GM19328 (cell line): Measurements from ENCODE around the gene NPC1.
"Not testable (repeated sequence)": the region's sequence is repeated elsewhere in the genome, so short reads cannot be mapped to it uniquely, and the experiment has no call there.

ENCODE experiments used
- ATAC-seq: cut with Tn5 transposase; IDR thresholded peaks from one replicate; pipeline ENCODE4 v1.9.1; 2021; ENCODE audit warnings: mild to moderate bottlenecking, moderate library complexity; ENCODE audit not compliant: unreplicated experiment

NPC1 gene

GRCh38 chr18:23528580-23529472, 57.5 kb downstream of the NPC1 start:
- no peak for ATAC-seq

GRCh38 chr18:23526501-23527063, 59.7 kb downstream of the NPC1 start:
- no peak for ATAC-seq

GRCh38 chr18:23524213-23524707, 62.0 kb downstream of the NPC1 start:
- ATAC-seq: no peak

GRCh38 chr18:23523429-23524212, 62.7 kb downstream of the NPC1 start:
- no peak for ATAC-seq

GRCh38 chr18:23521907-23522306, 64.4 kb downstream of the NPC1 start:
- no peak for ATAC-seq

GRCh38 chr18:23521271-23521670, 65.0 kb downstream of the NPC1 start:
- no peak for ATAC-seq

- ATAC-seq: no peak
Measured at GRCh38 chr18:23519734-23520133, 66.6 kb downstream of the NPC1 start.

GRCh38 chr18:23515911-23516546, 70.3 kb downstream of the NPC1 start:
- peak; percentile 79 for ATAC-seq

- no peak for ATAC-seq
Measured at GRCh38 chr18:23512641-23513040, 73.7 kb downstream of the NPC1 start.

- not testable (repeated sequence) for ATAC-seq
Measured at GRCh38 chr18:23512216-23512615, 74.1 kb downstream of the NPC1 start.

GRCh38 chr18:23510923-23511322, 75.4 kb downstream of the NPC1 start:
- ATAC-seq: not testable (repeated sequence)

- ATAC-seq: no peak
Measured at GRCh38 chr18:23506393-23506792, 79.9 kb downstream of the NPC1 start.

- ATAC-seq: no peak
Measured at GRCh38 chr18:23504720-23505119, 81.6 kb downstream of the NPC1 start.

GRCh38 chr18:23503963-23504344, 82.4 kb downstream of the NPC1 start:
- ATAC-seq: no peak

- peak; percentile 76 for ATAC-seq
Measured at GRCh38 chr18:23503038-23503962, 83.0 kb downstream of the NPC1 start, which contains the start of gene RMC1. Gene RMC1 (plus strand): TSS chr18:23503511. CDS start chr18:23503619, 108 bp downstream.

GRCh38 chr18:23502516-23503037, 83.7 kb downstream of the NPC1 start:
- ATAC-seq: no peak

- no peak for ATAC-seq
Measured at GRCh38 chr18:23501626-23502025, 84.7 kb downstream of the NPC1 start.

- ATAC-seq: no peak
Measured at GRCh38 chr18:23499291-23499781, 87.0 kb downstream of the NPC1 start.

GRCh38 chr18:23498877-23499276, 87.4 kb downstream of the NPC1 start:
- ATAC-seq: no peak
